ENCODE results near the gene DRC7.

Gene DRC7

DNA sequence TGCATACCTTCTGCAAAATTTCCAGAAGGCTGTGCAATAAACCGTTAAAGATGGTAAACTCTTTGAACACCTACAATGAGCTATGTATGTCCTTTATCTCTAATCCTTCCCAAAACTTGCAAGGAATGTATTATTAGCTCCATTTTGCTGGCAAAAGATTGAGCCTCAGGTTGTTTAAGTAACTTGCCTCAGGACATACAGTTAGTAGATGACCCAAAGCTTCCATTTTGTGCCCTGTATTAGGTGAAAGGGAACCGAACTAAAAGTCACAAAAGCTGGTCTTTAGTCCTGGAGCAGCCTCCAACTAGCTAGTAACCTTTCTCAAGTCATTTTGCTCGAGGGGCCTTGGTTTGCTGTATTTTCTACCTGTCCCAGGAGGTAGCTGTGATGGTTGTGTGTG lies 22.2 kb upstream of the DRC7 start:
- H3K79me2 ChIP-seq (ENCODE audit: control insufficient read depth, low read length) = no peaks in the 10 kb centered on the region
- no peaks in the 10 kb centered on the region for H3K36me3 ChIP-seq (ENCODE audit: control insufficient read depth, low read length)
- H3F3A ChIP-seq (ENCODE audit: control insufficient read depth, insufficient read depth) = no peaks in the 10 kb centered on the region
- H3K4me2 ChIP-seq (ENCODE audit: low read length) = no peak overlapping the region
- no peak overlapping the region for H3K27ac ChIP-seq (ENCODE audit: low read depth, low read length)
- no peaks in the 10 kb centered on the region for H3K9me3 ChIP-seq (ENCODE audit: control insufficient read depth, insufficient read depth, low read length)
- TF ChIP-seq, protein P1, sequence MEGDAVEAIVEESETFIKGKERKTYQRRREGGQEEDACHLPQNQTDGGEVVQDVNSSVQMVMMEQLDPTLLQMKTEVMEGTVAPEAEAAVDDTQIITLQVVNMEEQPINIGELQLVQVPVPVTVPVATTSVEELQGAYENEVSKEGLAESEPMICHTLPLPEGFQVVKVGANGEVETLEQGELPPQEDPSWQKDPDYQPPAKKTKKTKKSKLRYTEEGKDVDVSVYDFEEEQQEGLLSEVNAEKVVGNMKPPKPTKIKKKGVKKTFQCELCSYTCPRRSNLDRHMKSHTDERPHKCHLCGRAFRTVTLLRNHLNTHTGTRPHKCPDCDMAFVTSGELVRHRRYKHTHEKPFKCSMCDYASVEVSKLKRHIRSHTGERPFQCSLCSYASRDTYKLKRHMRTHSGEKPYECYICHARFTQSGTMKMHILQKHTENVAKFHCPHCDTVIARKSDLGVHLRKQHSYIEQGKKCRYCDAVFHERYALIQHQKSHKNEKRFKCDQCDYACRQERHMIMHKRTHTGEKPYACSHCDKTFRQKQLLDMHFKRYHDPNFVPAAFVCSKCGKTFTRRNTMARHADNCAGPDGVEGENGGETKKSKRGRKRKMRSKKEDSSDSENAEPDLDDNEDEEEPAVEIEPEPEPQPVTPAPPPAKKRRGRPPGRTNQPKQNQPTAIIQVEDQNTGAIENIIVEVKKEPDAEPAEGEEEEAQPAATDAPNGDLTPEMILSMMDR (IDR thresholded peaks at IDR 0.05; ENCODE audit: low read depth, low read length, poor library complexity, severe bottlenecking) = no peak
- TF ChIP-seq EZH2phosphoT487 (IDR thresholded peaks at IDR 0.05; ENCODE audit: borderline replicate concordance, low read length) = no peak
- peaks cover 23% of the 10 kb centered on the region for H3K27me3 ChIP-seq (ENCODE audit: control insufficient read depth, low read length)
- H4K20me1 ChIP-seq (ENCODE audit: control insufficient read depth, insufficient read depth, low read depth, low read length) = no peaks in the 10 kb centered on the region
- H3K4me3 ChIP-seq (ENCODE audit: low read length) = no peak overlapping the region
- H3K4me1 ChIP-seq (ENCODE audit: control insufficient read depth, low read length) = no peaks in the 10 kb centered on the region
- H3K9me2 ChIP-seq (replicated peaks; ENCODE audit: control insufficient read depth, low read length) = no peaks in the 10 kb centered on the region

DNA sequence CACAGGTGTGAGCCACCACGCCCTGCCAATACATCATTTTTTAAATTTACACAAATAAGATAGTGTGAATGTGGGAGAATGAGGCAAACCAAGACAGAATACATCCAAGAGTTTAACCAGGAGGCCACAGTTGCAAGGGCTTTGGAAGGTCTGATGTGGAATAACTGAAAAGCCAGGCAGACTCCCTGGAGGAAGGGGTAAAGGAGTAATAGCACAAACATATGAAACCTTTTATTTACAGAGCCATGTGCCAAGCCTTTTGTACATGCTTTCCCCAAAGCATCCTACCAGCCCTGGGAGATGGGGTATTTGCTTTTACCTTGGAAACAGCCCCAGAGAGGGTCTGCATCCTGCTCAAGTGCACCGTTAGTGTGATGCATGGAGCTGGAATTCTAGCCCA lies 21.8 kb upstream of the DRC7 start:
- H3K27me3 ChIP-seq (ENCODE audit: control insufficient read depth, low read length) = peaks cover 23% of the 10 kb centered on the region
- no peaks in the 10 kb centered on the region for H3K36me3 ChIP-seq (ENCODE audit: control insufficient read depth, low read length)
- no peak overlapping the region for H3K27ac ChIP-seq (ENCODE audit: low read depth, low read length)
- TF ChIP-seq, protein P1 (IDR thresholded peaks at IDR 0.05; ENCODE audit: low read depth, low read length, poor library complexity, severe bottlenecking) = no peak
- TF ChIP-seq EZH2phosphoT487 (IDR thresholded peaks at IDR 0.05; ENCODE audit: borderline replicate concordance, low read length) = no peak
- H3K4me3 ChIP-seq (ENCODE audit: low read length) = no peak overlapping the region
- no peaks in the 10 kb centered on the region for H3F3A ChIP-seq (ENCODE audit: control insufficient read depth, insufficient read depth)
- H3K9me2 ChIP-seq (replicated peaks; ENCODE audit: control insufficient read depth, low read length) = no peaks in the 10 kb centered on the region
- no peaks in the 10 kb centered on the region for H3K9me3 ChIP-seq (ENCODE audit: control insufficient read depth, insufficient read depth, low read length)
- no peaks in the 10 kb centered on the region for H4K20me1 ChIP-seq (ENCODE audit: control insufficient read depth, insufficient read depth, low read depth, low read length)
- H3K4me1 ChIP-seq (ENCODE audit: control insufficient read depth, low read length) = no peaks in the 10 kb centered on the region
- no peaks in the 10 kb centered on the region for H3K79me2 ChIP-seq (ENCODE audit: control insufficient read depth, low read length)
- no peak overlapping the region for H3K4me2 ChIP-seq (ENCODE audit: low read length)

- H3K36me3 ChIP-seq (ENCODE audit: control insufficient read depth, low read length) = no peaks in the 10 kb centered on the region
- H3K9me2 ChIP-seq (replicated peaks; ENCODE audit: control insufficient read depth, low read length) = no peaks in the 10 kb centered on the region
- TF ChIP-seq, protein P1 (IDR thresholded peaks at IDR 0.05; ENCODE audit: low read depth, low read length, poor library complexity, severe bottlenecking) = no peak
- no peak for TF ChIP-seq EZH2phosphoT487 (IDR thresholded peaks at IDR 0.05; ENCODE audit: borderline replicate concordance, low read length)
- H3K79me2 ChIP-seq (ENCODE audit: control insufficient read depth, low read length) = no peaks in the 10 kb centered on the region
- H4K20me1 ChIP-seq (ENCODE audit: control insufficient read depth, insufficient read depth, low read depth, low read length) = no peaks in the 10 kb centered on the region
- H3K4me2 ChIP-seq (ENCODE audit: low read length) = no peak overlapping the region
- no peaks in the 10 kb centered on the region for H3F3A ChIP-seq (ENCODE audit: control insufficient read depth, insufficient read depth)
- no peak overlapping the region for H3K27ac ChIP-seq (ENCODE audit: low read depth, low read length)
- no peaks in the 10 kb centered on the region for H3K4me1 ChIP-seq (ENCODE audit: control insufficient read depth, low read length)
- H3K27me3 ChIP-seq (ENCODE audit: control insufficient read depth, low read length) = peaks cover 23% of the 10 kb centered on the region
- H3K9me3 ChIP-seq (ENCODE audit: control insufficient read depth, insufficient read depth, low read length) = no peaks in the 10 kb centered on the region
- H3K4me3 ChIP-seq (ENCODE audit: low read length) = no peak overlapping the region
These were observed 18.7 kb upstream of the DRC7 start for GRCh38 chr16:57675741-57676551.

Data from DOHH2 (cell line).